Pancreas (tissue), 10 donors: ENCODE measurements around the gene ZGLP1. TPM values are rescaled to one million over a fixed set of nuclear protein-coding genes. Genes with fewer than 3 reads are reported as not detected.

Source experiments
- ATAC-seq, 4 donors: fragments of 200-7000 bp; cut with Tn5 transposase; one replicate each; pipeline versions ENCODE4 v1.8.0 to v1.9.1; 2020; ENCODE audit warnings: mild to moderate bottlenecking in 4 of 4, moderate library complexity in 4 of 4
- DNase-seq, 6 donors: peaks; one replicate each; pipeline ENCODE4 v3.0.0-alpha.2; 2020
- FAIRE-seq: peaks from 2 replicates; lab custom pipeline; 2012; peaks lifted over from hg19 to GRCh38; lab: Jason Lieb, UNC
- H3K27ac ChIP-seq, 4 donors: fragments of 200-600 bp; sonication (generic); 1 replicate in 3 of 4; 2 replicates in 1 of 4; pipeline versions ENCODE4 v1.5.0 to v1.8.0; 2020
- H3K27me3 ChIP-seq, 4 donors: fragments of 200-600 bp; one replicate each; pipeline ENCODE4 v1.8.0; 2021
- H3K36me3 ChIP-seq, 3 donors: fragments of 200-600 bp; sonication (generic) in 1 of 3; one replicate each; pipeline versions ENCODE4 v1.5.0 to v1.8.0; 2020 to 2021
- H3K4me1 ChIP-seq, 3 donors: fragments of 200-600 bp; one replicate each; pipeline ENCODE4 v1.8.0; 2021
- H3K4me3 ChIP-seq, 4 donors: fragments of 200-600 bp; sonication (generic) in 2 of 4; one replicate each; pipeline versions ENCODE4 v1.5.0 to v1.8.0; 2020 to 2021
- H3K9me3 ChIP-seq, 4 donors: fragments of 200-600 bp; one replicate each; pipeline ENCODE4 v1.8.0; 2021
- CTCF ChIP-seq, 4 donors: fragments of 200-600 bp; sonication (generic) in 3 of 4; IDR thresholded peaks; one replicate each; pipeline versions ENCODE4 v1.5.0 to v1.8.0; 2021; ENCODE audit warnings: antibody characterized with exemption in 4 of 4
- WGBS, 2 donors: extraction: QIAGEN DNeasy Blood & Tissue Kit; methylation state at CpG; one replicate each; pipeline ENCODE4 v1.1.7; 2013; 5-methylcytosine and 5-hydroxymethylcytosine counted together
- intact Hi-C, 3 donors: fragments of 100-400 bp; cut with DNase I; formaldehyde crosslinking; loops; one replicate each; pipeline versions ENCODE4 v1.11.1 to v1.14.2; 2022
- polyA plus RNA-seq, 2 donors: library from polyadenylated mRNA; stranded (reverse); fragments of 200-250 nt; gene quantifications; one replicate each; pipeline ENCODE4 v1.2.3, GENCODE V29; 2013
- total RNA-seq, 6 donors: library from RNA; stranded (reverse); fragmentation: NEBNext Ultra II Directional in 4 of 6; extraction: Animal tissue kit (Norgen Biotek cat#: 25700) in 4 of 6; gene quantifications; one replicate each; pipeline versions ENCODE4 v1.2.1 to v1.2.4, GENCODE V29; 2021 to 2023
- donor health status: healthy with polysubstance abuse.
- donor health status: DM: no; HTN: no; CAD: no; lungs with moderate emphysema.
- donor health status: DM: no; HTN: no; CAD: no.
- donor health status: control.
- donor health status: control.
- donor health status: Bipolar disorder and iron deficiency.
- donor health status: DM: yes; HTN: yes; CAD: no.
- donor health status: DM: no; HTN: no; CAD: no.
- donor health status: DM: no; HTN: no; CAD: no.
- donor health status: DM: yes; HTN: yes; CAD: no.

Gene ZGLP1
- total and polyA plus RNA-seq, 8 donors, result 0.91 to 44.0 (median 1.7) TPM

GRCh38 chr19:10262771-10263170 lies 46.8 kb downstream of the ZGLP1 start:
- ATAC-seq, result no peak
- H3K9me3 ChIP-seq, result no peaks in the 10 kb centered on the region
- no peaks in the 10 kb centered on the region for H3K4me1 ChIP-seq
- H3K27ac ChIP-seq, result no peak overlapping the region
- peaks cover 0 to 4% (median 0%) of the 10 kb centered on the region in 3 donors for H3K36me3 ChIP-seq
- no peaks in the 10 kb centered on the region for H3K27me3 ChIP-seq
- H3K4me3 ChIP-seq, result no peak overlapping the region
- no peak for DNase-seq
- no peak for TF ChIP-seq CTCF (IDR thresholded peaks at IDR 0.05)
- no peak for FAIRE-seq
- intact Hi-C loops, result no loop called here
- WGBS, 2 donors, result 70 to 75% methylated on average over 7 of the region's 7 CpGs

- DNase-seq (no peak), ATAC-seq (peak in 3 of 4 donors; percentile 28 to 50 (median 29)), FAIRE-seq (no peak)
- Histone ChIP-seq H3K27me3 (no peaks in the 10 kb centered on the region), H3K27ac (peak overlapping the region in 1 of 4 donors; percentile 27), H3K9me3 (no peaks in the 10 kb centered on the region), H3K36me3 (peaks cover 0 to 5% (median 4%) of the 10 kb centered on the region in 3 donors), H3K4me3 (no peak overlapping the region), H3K4me1 (no peaks in the 10 kb centered on the region)
- 72 to 80% methylated on average over 8 of the region's 8 CpGs for WGBS, 2 donors
- no peak for TF ChIP-seq CTCF (IDR thresholded peaks at IDR 0.05)
- intact Hi-C loops, result no loop called here
These were observed 49.5 kb downstream of the ZGLP1 start for GRCh38 chr19:10260141-10260584.

GRCh38 chr19:10259162-10259905 lies 50.3 kb downstream of the ZGLP1 start:
- intact Hi-C loops, result loop anchor here in 1 of 3 donors (5.0 kb wide), 1 partner anchor 327 kb away; no protein-coding TSS in a partner anchor
- FAIRE-seq, result no peak
- Histone ChIP-seq H3K4me3 (no peak overlapping the region), H3K4me1 (no peaks in the 10 kb centered on the region), H3K9me3 (no peaks in the 10 kb centered on the region), H3K36me3 (peaks cover 0 to 5% (median 4%) of the 10 kb centered on the region in 3 donors), H3K27ac (peak overlapping the region in 2 of 4 donors; percentile 4 to 27), H3K27me3 (no peaks in the 10 kb centered on the region)
- peak in 3 of 4 donors; percentile 56 to 68 (median 59) for TF ChIP-seq CTCF (IDR thresholded peaks at IDR 0.05)
- peak; percentile 56 to 85 (median 77) for ATAC-seq
- peak; percentile 75 to 88 (median 83) for DNase-seq
- WGBS, 2 donors, result 60 to 66% methylated on average over 32 of the region's 32 CpGs

- intact Hi-C loops, result loop anchor here in 1 of 3 donors (5.0 kb wide), 1 partner anchor 326 kb away; no protein-coding TSS in a partner anchor
- Histone ChIP-seq H3K27ac (no peak overlapping the region), H3K9me3 (no peaks in the 10 kb centered on the region), H3K27me3 (no peaks in the 10 kb centered on the region), H3K36me3 (peaks cover 0 to 5% (median 4%) of the 10 kb centered on the region in 3 donors), H3K4me1 (no peaks in the 10 kb centered on the region), H3K4me3 (no peak overlapping the region)
- TF ChIP-seq CTCF (IDR thresholded peaks at IDR 0.05), result no peak
- ATAC-seq (no peak), FAIRE-seq (no peak), DNase-seq (no peak)
- WGBS, 2 donors, result 90 to 94% methylated on average over 18 of the region's 18 CpGs
These were observed 51.4 kb downstream of the ZGLP1 start for GRCh38 chr19:10258080-10258710.
